Tibial nerve (tissue), 4 donors: Measurements from ENCODE around the gene MYL11. TPM values are rescaled to one million over a fixed set of nuclear protein-coding genes. Genes with fewer than 3 reads are reported as not detected.
"Not testable (repeated sequence)": the region's sequence is repeated elsewhere in the genome, so short reads cannot be mapped to it uniquely, and the experiment has no call there.

Source experiments
- DNase-seq, 2 donors: peaks; one replicate each; pipeline ENCODE4 v3.0.0-alpha.2; 2019; ENCODE audit warnings: low spot score in 2 of 2
- H3K27ac ChIP-seq, 4 donors: fragments of 200-600 bp; sonication (generic) in 3 of 4; one replicate each; pipeline ENCODE4 v1.5.1; 2017 to 2019; ENCODE audit warnings: mild to moderate bottlenecking in 1 of 4
- H3K27me3 ChIP-seq, 2 donors: fragments of 200-600 bp; sonication (generic) in 1 of 2; one replicate each; pipeline versions ENCODE4 v1.5.1 to v1.6.0; 2017 to 2019
- H3K36me3 ChIP-seq, 3 donors: fragments of 200-600 bp; sonication (generic); one replicate each; pipeline ENCODE4 v1.5.1; 2018 to 2019
- H3K4me1 ChIP-seq, 4 donors: fragments of 200-600 bp; sonication (generic) in 3 of 4; one replicate each; pipeline ENCODE4 v1.5.1; 2017 to 2019
- H3K4me3 ChIP-seq, 4 donors: fragments of 200-600 bp; sonication (generic) in 3 of 4; one replicate each; pipeline ENCODE4 v1.5.1; 2017 to 2019; ENCODE audit warnings: mild to moderate bottlenecking in 1 of 4, moderate library complexity in 1 of 4
- H3K9me3 ChIP-seq, 4 donors: fragments of 200-600 bp; sonication (generic) in 3 of 4; one replicate each; pipeline ENCODE4 v1.5.1; 2017 to 2019
- EP300 ChIP-seq, 2 donors: sonication (generic); formaldehyde crosslinking; IDR thresholded peaks; one replicate each; pipeline ENCODE4 v1.6.1; 2017; ENCODE audit warnings: antibody characterized with exemption in 2 of 2, mild to moderate bottlenecking in 1 of 2
- POLR2A ChIP-seq, 2 donors: fragments of 450-650 bp; IDR thresholded peaks; one replicate each; pipeline ENCODE4 v1.6.1; 2017; ENCODE audit warnings: antibody characterized with exemption in 2 of 2, mild to moderate bottlenecking in 2 of 2, moderate library complexity in 2 of 2
- WGBS, 2 donors: methylation state at CpG; one replicate each; pipeline ENCODE4 v1.1.5; 2018; 5-methylcytosine and 5-hydroxymethylcytosine counted together
- total RNA-seq, 4 donors: library from RNA; depleted of rRNA; stranded (reverse); fragments of >200 nt; gene quantifications; one replicate each; pipeline ENCODE4 v1.1.0, GENCODE V29; 2016
- TF ChIP-seq, protein P1 (sequence below), 5 experiments: fragments of 200-600 bp in 3 of 5; fragments of 450-650 bp in 2 of 5; sonication (generic) in 3 of 5; IDR thresholded peaks; one replicate each; pipeline ENCODE4 v1.5.1; 2016 to 2019; ENCODE audit warnings: antibody characterized with exemption in 5 of 5, mild to moderate bottlenecking in 3 of 5, moderate library complexity in 2 of 5

Gene MYL11
- total RNA-seq, 4 donors from 2014 or later, result not detected

DNA sequence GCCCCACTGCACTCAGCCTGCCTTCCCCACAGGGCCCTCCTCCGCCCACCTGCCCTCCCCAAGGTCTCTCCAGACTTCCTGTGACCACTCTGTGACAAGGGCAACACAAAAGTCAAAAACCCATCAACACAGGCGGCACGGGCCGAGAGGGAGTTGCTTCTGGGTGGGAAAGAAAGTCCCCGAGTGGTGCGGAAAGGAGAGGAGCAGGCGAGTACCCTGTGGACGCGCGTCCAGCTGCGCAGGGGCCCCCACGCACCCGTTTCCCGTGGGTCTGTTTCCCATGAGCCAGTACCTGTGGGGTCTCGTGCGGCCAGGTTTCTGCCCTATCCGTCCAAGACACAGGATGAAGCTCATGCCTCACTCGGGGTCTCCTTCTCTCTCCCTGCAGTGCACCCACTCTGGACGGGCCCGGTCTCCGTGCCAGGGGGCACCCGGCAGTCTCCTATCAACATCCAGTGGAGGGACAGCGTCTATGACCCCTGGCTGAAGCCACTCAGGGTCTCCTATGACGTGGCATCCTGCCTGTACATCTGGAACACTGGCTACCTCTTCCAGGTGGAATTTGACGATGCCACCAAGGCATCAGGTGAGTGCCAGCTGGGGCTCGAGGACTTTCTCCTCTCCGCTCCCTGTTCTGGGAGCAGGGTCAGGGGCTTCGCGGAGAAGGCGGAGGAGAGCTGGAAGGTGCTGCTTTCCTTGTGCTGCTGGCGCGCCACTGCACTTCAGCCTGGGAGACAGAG is 31.7 kb upstream of the MYL11 start:
- no peak overlapping the region for H3K4me3 ChIP-seq
- WGBS, 2 donors, result 92 to 94% methylated on average over 28 to 30 of the region's 32 CpGs
- TF ChIP-seq EP300 (IDR thresholded peaks at IDR 0.05), result no peak
- TF ChIP-seq POLR2A (IDR thresholded peaks at IDR 0.05), result no peak
- TF ChIP-seq, protein P1, sequence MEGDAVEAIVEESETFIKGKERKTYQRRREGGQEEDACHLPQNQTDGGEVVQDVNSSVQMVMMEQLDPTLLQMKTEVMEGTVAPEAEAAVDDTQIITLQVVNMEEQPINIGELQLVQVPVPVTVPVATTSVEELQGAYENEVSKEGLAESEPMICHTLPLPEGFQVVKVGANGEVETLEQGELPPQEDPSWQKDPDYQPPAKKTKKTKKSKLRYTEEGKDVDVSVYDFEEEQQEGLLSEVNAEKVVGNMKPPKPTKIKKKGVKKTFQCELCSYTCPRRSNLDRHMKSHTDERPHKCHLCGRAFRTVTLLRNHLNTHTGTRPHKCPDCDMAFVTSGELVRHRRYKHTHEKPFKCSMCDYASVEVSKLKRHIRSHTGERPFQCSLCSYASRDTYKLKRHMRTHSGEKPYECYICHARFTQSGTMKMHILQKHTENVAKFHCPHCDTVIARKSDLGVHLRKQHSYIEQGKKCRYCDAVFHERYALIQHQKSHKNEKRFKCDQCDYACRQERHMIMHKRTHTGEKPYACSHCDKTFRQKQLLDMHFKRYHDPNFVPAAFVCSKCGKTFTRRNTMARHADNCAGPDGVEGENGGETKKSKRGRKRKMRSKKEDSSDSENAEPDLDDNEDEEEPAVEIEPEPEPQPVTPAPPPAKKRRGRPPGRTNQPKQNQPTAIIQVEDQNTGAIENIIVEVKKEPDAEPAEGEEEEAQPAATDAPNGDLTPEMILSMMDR (IDR thresholded peaks at IDR 0.05), result no peak
- no peaks in the 10 kb centered on the region for H3K9me3 ChIP-seq
- H3K27me3 ChIP-seq, result no peaks in the 10 kb centered on the region
- H3K4me1 ChIP-seq, result no peaks in the 10 kb centered on the region
- no peak for DNase-seq
- no peaks in the 10 kb centered on the region for H3K36me3 ChIP-seq
- no peak overlapping the region for H3K27ac ChIP-seq

DNA sequence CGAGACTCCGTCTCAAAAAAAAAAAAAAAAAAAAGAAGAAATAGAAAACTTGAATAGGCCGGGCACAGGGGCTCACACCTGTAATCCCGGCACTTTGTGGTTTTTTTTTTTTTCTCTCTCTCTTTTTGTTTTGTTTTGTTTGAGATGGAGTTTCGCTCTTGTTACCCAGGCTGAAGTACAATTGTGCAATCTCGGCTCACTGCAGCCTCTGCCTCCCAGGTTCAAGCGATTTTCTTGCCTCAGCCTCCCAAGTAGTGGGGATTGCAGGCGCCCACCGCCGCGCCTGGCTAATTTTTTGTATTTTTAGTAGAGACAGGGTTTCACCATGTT is 31.1 kb upstream of the MYL11 start:
- DNase-seq, H3K27ac ChIP-seq, H3K4me1 ChIP-seq, H3K27me3 ChIP-seq, H3K9me3 ChIP-seq, H3K36me3 ChIP-seq, H3K4me3 ChIP-seq: not testable (repeated sequence)
- 93 to 97% methylated on average over 11 of the region's 11 CpGs for WGBS, 2 donors

DNA sequence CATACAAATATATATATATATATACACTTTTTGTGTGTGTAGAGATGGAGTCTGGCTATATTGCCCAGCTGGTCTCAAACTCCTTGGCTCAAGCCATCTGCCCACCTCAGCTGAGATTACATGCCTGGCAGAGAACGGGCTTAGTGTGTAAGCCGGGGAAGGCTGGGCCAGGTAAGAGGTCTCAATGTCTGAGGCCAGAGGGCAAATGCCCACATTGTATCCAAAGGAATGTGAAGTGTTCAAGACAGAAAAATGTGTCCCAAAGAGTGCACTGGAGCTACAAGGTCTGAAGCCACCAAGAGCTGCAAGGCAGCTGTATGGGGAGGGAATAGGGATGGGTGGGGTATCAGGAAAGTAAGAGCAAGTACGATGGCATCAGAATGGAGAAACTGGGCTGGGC is 28.3 kb upstream of the MYL11 start:
- TF ChIP-seq POLR2A (IDR thresholded peaks at IDR 0.05) (no peak), EP300 (IDR thresholded peaks at IDR 0.05) (no peak)
- TF ChIP-seq, protein P1 (IDR thresholded peaks at IDR 0.05), result no peak
- WGBS, 2 donors, result 92 to 95% methylated on average over 3 of the region's 3 CpGs
- no peaks in the 10 kb centered on the region for H3K9me3 ChIP-seq

DNA sequence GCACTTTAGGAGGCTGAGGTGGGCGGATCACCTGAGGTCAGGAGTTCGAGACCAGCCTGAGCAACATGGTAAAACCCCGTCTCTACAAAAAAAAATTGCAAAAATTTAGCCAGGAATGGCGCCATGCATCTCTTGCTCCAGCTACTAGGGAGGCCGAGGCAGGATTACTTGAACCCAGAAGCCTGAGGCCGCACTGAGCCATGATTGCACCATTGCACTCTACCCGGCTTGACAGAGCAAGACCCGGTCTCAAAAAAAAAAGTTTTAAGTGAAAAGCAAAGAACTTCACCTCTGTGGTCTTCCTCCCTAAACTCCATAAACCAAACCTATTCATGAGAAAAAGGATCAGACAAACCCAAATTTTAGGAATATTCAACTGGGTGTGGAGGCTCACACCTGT is 26.5 kb upstream of the MYL11 start:
- no peaks in the 10 kb centered on the region for H3K27me3 ChIP-seq
- peaks cover 0 to 35% (median under 1%) of the 10 kb centered on the region in 3 donors for H3K36me3 ChIP-seq
- WGBS, 2 donors, result 93% methylated on average over 8 of the region's 8 CpGs
- DNase-seq, result no peak
- no peaks in the 10 kb centered on the region for H3K9me3 ChIP-seq
- H3K27ac ChIP-seq, result no peak overlapping the region
- H3K4me3 ChIP-seq, result no peak overlapping the region
- peaks cover 0 to 20% (median 14%) of the 10 kb centered on the region in 4 donors for H3K4me1 ChIP-seq
- TF ChIP-seq, protein P1 (IDR thresholded peaks at IDR 0.05), result no peak
- no peak for TF ChIP-seq POLR2A (IDR thresholded peaks at IDR 0.05)
- TF ChIP-seq EP300 (IDR thresholded peaks at IDR 0.05), result no peak

More for the DNA sequence above, 28.3 kb upstream of the MYL11 start:
- no peak overlapping the region for H3K4me3 ChIP-seq
- H3K27ac ChIP-seq, result no peak overlapping the region
- H3K27me3 ChIP-seq, result no peaks in the 10 kb centered on the region
- H3K4me1 ChIP-seq, result peaks cover 0 to 1% (median 0%) of the 10 kb centered on the region in 4 donors
- no peak for DNase-seq
- H3K36me3 ChIP-seq, result peaks cover 0 to 17% (median 0%) of the 10 kb centered on the region in 3 donors

DNA sequence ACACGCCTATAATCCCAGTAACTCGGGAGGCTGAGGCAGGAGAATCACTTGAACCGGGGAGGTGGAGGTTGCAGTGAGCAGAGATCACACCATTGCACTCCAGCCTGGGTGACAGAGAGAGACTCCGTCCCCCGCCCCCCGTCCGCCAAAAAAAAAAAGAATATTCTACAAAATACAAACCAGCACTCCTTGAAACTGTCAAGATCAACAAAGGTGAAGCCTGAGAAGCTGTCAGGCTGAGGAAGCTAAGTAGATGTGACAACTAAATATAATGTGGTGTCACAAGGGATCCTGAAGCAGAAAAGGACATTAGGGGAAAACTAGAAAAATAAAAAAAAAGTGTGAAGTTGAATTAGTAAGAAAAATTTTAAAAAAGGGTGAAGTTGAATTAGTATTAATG is 25.7 kb upstream of the MYL11 start:
- H3K27ac ChIP-seq, result no peak overlapping the region
- TF ChIP-seq EP300 (IDR thresholded peaks at IDR 0.05), result no peak
- no peak for TF ChIP-seq POLR2A (IDR thresholded peaks at IDR 0.05)
- TF ChIP-seq, protein P1 (IDR thresholded peaks at IDR 0.05), result no peak
- no peak overlapping the region for H3K4me3 ChIP-seq
- H3K27me3 ChIP-seq, result no peaks in the 10 kb centered on the region
- H3K36me3 ChIP-seq, result peaks cover 0 to 43% (median 8%) of the 10 kb centered on the region in 3 donors
- H3K9me3 ChIP-seq, result no peaks in the 10 kb centered on the region
- 87% methylated on average over 7 of the region's 7 CpGs for WGBS, 2 donors
- H3K4me1 ChIP-seq, result peaks cover 0 to 28% (median 22%) of the 10 kb centered on the region in 4 donors
- DNase-seq, result no peak
